SU-DHL-6 (cell line): ENCODE measurements around the gene RNF214.

Experiments used
- CTCF ChIP-seq: fragments of 200-600 bp; sonication (generic); IDR thresholded peaks from one replicate; pipeline ENCODE4 v1.5.1; 2017; ENCODE audit warnings: antibody characterized with exemption, mild to moderate bottlenecking, low read length, moderate library complexity; ENCODE audit not compliant: insufficient read depth, poor library complexity, severe bottlenecking
- EZH2phosphoT487 ChIP-seq: fragments of 200-600 bp; sonication (generic), shearing (Covaris generic); conservative IDR thresholded peaks from 2 replicates; pipeline ENCODE4 v1.6.1; 2018; ENCODE audit warnings: mild to moderate bottlenecking, antibody characterized with exemption, low read length, moderate library complexity, mixed read lengths

- TF ChIP-seq CTCF (no peak), EZH2phosphoT487 (no peak)
These were observed 38.2 kb upstream of the RNF214 start for GRCh38 chr11:117194267-117194666.
